SK-N-SH (cell line): ENCODE results near the gene ARMC8.

Source experiments
- GABPA ChIP-seq: IDR thresholded peaks from 2 replicates; pipeline ENCODE4 v1.4.0; 2012; ENCODE audit warnings: low read depth, mild to moderate bottlenecking
- NRF1 ChIP-seq: IDR thresholded peaks from 2 replicates; pipeline ENCODE4 v1.6.1; 2012; ENCODE audit warnings: low read depth, mild to moderate bottlenecking, low read length
- TF ChIP-seq, protein P1 (sequence below): fragments of 200-600 bp; sonication (generic); IDR thresholded peaks from 2 replicates; pipeline ENCODE4 v1.6.1; 2017; ENCODE audit warnings: antibody characterized with exemption, mild to moderate bottlenecking, moderate library complexity

DNA sequence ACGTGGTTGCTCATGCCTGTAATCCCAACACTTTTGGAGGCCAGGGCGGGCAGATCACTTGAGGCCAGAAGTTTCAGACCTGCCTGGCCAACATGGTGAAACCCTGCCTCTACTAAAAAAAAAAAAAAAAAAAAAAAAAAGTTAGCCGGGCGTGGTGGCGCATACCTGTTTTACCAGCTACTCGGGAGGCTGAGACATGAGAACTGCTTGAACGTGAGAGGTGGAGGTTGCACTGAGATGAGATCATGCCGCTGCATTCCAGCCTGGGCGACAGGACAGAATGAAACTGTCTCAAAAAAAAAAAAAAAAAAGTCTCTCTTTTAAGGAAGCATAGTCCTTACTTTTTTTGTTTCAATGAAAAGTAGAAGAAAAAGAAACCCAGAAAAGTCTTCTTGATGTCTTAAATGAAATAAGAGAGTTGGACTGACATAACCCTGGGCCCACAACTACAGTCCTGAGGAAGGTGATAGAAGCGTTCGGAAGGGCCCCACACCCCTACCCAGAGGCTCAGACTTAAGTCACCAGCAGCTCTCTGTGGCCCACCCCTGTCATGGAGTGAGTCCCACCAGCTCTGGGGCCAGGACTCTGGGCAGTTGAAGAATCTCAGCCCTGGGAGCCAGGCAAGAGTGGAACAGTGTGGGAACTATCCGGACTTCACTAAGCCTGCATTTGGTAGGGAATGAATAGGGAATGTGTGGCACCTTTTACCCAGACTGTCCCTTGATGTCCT is 139.9 kb downstream of the ARMC8 start:
- TF ChIP-seq, protein P1, sequence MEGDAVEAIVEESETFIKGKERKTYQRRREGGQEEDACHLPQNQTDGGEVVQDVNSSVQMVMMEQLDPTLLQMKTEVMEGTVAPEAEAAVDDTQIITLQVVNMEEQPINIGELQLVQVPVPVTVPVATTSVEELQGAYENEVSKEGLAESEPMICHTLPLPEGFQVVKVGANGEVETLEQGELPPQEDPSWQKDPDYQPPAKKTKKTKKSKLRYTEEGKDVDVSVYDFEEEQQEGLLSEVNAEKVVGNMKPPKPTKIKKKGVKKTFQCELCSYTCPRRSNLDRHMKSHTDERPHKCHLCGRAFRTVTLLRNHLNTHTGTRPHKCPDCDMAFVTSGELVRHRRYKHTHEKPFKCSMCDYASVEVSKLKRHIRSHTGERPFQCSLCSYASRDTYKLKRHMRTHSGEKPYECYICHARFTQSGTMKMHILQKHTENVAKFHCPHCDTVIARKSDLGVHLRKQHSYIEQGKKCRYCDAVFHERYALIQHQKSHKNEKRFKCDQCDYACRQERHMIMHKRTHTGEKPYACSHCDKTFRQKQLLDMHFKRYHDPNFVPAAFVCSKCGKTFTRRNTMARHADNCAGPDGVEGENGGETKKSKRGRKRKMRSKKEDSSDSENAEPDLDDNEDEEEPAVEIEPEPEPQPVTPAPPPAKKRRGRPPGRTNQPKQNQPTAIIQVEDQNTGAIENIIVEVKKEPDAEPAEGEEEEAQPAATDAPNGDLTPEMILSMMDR: no peak
- TF ChIP-seq GABPA (no peak), NRF1 (no peak)
